NCI-H526 (cell line): ENCODE results near the gene GPHN.

Experiments used
- DNase-seq, 2 experiments: peaks; one replicate each; lab custom pipeline; 2025; lab: John Stamatoyannopoulos, UW

Gene GPHN

GRCh38 chr14:67167420-67168109 is 659.6 kb downstream of the GPHN start:
- no peak for DNase-seq

- DNase-seq, result no peak
These were observed 660.1 kb downstream of the GPHN start for GRCh38 chr14:67168110-67168441.

GRCh38 chr14:67170660-67171059 is 662.7 kb downstream of the GPHN start:
- no peak for DNase-seq

- no peak for DNase-seq
These were observed 664.1 kb downstream of the GPHN start for GRCh38 chr14:67172056-67172455.

GRCh38 chr14:67172520-67172919 is 664.6 kb downstream of the GPHN start:
- DNase-seq, result no peak

- DNase-seq, result no peak
These were observed 665.8 kb downstream of the GPHN start for GRCh38 chr14:67173719-67174118.

- no peak for DNase-seq
These were observed 678.3 kb downstream of the GPHN start for GRCh38 chr14:67186172-67186768.

GRCh38 chr14:67186789-67187584 is 679.0 kb downstream of the GPHN start:
- DNase-seq, result no peak

- DNase-seq, result no peak
These were observed 679.9 kb downstream of the GPHN start for GRCh38 chr14:67187826-67188225.

- no peak for DNase-seq
These were observed 680.4 kb downstream of the GPHN start for GRCh38 chr14:67188326-67188725.

- no peak for DNase-seq
These were observed 683.9 kb downstream of the GPHN start for GRCh38 chr14:67191768-67192290.

- DNase-seq, result no peak
These were observed 684.4 kb downstream of the GPHN start for GRCh38 chr14:67192366-67192765.

GRCh38 chr14:67195279-67195678 is 687.3 kb downstream of the GPHN start:
- no peak for DNase-seq

- no peak for DNase-seq
These were observed 691.1 kb downstream of the GPHN start for GRCh38 chr14:67199016-67199415.

GRCh38 chr14:67207810-67208209 is 699.9 kb downstream of the GPHN start:
- no peak for DNase-seq

- DNase-seq, result no peak
These were observed 710.2 kb downstream of the GPHN start for GRCh38 chr14:67218126-67218525.

- no peak for DNase-seq
These were observed 713.5 kb downstream of the GPHN start for GRCh38 chr14:67221248-67221981.

- no peak for DNase-seq
These were observed 714.0 kb downstream of the GPHN start for GRCh38 chr14:67221982-67222328.

- DNase-seq, result no peak
These were observed 717.6 kb downstream of the GPHN start for GRCh38 chr14:67225523-67225922.

GRCh38 chr14:67228325-67228984 is 720.5 kb downstream of the GPHN start:
- no peak for DNase-seq
